Inflammatory macrophage treated with lipopolysaccharide for 1 hour (primary cell): ENCODE results near the gene SEC16A.

ENCODE experiments used
- DNase-seq, 2 donors: peaks; one replicate each; pipeline ENCODE4 v3.0.0-alpha.2; 2020 to 2022

The SEC16A gene

DNA sequence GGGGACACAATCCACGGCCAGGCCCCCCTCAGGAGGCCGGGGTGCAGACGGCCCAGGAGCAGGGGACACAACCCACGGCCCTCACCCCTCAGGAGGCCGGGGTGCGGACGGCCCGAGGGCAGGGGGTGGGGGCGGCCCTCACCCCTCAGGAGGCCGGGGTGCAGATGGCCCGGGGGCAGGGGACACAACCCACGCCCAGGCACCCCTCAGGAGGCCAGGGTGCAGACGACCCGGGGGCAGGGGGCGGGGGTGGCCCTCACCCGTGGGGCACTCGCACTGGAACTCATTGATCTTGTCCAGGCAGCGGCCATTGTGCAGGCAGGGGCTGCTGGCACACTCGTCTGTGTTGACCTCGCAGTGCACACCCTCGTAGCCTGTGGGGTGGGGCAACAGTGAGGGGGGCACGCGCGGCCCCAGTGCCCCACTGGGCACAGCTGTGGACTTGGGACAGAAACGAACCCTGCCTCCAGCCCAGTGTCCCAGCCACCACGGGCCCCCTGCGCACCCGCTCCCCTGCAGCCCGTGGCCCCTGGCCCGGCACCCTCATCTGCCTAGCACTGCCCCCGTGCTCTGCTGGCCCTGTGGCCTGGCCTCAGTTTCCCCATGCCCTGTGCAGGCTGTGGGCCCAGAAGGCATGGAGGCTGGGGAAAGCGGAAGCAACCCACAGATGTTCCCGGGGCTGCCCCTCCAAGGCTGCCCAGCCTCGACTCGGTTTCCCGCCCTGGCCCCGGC lies 34.3 kb upstream of the SEC16A start:
- no peak for DNase-seq

DNA sequence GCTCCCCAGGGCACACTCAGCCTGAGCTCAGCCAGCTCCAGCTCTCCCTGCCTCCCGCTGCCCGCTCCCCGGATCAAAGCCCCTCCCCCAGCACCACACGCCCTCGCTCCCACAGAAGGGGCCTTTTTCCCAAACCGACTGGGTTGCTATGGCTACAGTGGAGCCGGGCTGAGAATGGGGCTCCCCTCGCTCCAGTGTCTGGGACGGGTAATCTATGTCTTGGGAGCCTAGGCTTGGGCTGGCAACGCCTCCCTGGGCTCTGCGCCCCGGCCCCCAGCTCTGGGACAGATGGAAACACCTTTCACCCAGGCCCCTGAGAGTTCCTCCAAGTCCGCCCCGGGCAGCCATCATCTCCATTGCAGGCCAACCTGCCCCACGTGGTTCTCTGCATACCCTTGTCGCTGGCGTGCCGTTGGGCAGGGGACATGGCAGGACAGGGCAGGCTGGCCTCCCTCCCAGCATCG lies 33.4 kb upstream of the SEC16A start:
- DNase-seq: no peak

DNA sequence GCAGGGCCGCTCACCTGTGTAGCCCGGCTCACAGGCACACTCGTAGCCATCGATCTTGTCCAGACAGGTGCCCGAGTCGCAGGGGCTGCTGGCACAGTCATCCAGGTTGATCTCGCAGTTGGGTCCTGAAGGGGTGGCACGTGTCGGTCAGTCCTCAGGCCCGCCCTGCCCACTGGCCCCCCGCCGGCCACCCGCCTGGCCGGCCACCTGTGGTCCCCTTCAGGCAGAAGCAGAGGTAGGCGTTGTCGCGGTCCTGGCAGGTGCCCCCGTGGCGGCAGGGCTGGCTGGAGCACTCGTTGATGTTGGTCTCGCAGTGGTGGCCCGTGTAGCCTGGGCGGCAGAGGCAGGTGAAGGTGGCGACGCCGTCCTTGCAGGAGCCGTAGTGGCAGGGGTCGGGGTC lies 32.4 kb upstream of the SEC16A start:
- no peak for DNase-seq

DNA sequence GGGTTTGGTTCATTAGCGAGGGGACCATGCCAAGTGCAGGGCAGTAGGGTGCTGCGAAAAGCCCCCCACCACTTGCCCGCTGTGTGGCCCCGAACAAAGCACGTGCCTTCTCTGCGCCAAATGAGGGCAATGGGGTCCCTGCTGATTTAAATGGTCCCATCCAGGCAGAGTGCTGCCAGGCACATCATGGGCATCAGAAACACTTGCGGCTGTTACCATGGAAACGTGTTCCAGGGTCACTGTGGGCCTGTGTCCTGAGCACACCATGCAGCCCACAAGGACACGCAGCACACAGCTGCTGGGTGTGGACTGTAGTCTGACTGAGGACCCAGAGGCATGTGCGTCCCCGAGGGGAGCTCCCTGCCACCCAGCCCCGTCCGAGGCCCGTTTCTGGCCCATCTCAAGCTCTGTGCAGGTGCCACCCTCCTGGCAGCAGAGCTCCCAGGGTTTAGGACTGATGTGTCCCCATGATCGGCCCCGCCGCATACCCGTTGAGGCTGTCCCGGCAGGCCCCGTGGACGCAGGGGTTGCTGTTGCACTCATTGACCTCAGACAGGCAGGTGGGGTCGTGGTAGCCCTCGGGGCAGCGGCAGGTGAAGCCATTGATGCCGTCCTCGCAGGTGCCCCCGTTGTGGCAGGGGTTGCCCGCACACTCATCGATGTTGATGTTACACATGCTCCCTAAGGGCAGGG lies 31.3 kb upstream of the SEC16A start:
- DNase-seq: no peak

DNA sequence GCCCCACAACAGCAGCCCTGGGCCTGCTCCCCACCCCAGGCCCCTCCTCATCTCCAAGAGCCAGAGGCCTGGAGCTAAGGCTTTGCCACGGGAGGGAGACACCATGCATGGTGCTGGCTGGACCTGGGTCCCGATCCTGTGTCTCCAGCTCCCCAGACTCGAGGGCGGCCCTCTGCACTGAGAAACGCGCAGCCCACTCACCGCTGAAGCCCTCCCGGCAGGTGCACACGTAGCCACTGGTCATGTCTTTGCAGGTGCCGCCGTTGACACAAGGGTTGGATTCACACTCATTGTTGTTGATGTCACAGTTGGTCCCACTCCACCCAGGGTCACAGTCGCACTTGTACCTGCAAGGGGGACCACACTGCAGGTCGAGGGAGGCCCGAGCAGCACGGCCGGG lies 30.4 kb upstream of the SEC16A start:
- no peak for DNase-seq

DNA sequence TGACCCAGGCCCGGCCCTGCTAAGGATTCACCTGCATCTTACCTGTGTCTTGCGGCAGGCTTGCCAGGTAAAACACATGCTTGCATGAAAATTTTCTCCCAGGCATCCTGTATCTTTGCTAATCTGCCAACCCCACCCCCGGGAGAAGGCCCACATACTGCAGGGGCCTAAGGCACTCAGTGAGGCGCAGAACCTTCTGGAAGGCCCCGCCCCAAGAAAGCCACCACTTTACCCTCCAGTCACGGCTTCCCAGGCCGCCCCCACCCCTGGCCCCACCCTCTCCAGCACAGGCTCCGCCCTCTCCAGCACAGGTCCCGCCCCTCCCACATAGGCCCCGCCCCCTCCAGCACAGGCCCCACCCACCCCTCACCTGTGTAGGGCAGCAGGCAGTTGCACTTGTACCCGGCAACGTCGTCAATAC lies 29.8 kb upstream of the SEC16A start:
- peak in 1 of 2 donors; percentile 15 for DNase-seq

DNA sequence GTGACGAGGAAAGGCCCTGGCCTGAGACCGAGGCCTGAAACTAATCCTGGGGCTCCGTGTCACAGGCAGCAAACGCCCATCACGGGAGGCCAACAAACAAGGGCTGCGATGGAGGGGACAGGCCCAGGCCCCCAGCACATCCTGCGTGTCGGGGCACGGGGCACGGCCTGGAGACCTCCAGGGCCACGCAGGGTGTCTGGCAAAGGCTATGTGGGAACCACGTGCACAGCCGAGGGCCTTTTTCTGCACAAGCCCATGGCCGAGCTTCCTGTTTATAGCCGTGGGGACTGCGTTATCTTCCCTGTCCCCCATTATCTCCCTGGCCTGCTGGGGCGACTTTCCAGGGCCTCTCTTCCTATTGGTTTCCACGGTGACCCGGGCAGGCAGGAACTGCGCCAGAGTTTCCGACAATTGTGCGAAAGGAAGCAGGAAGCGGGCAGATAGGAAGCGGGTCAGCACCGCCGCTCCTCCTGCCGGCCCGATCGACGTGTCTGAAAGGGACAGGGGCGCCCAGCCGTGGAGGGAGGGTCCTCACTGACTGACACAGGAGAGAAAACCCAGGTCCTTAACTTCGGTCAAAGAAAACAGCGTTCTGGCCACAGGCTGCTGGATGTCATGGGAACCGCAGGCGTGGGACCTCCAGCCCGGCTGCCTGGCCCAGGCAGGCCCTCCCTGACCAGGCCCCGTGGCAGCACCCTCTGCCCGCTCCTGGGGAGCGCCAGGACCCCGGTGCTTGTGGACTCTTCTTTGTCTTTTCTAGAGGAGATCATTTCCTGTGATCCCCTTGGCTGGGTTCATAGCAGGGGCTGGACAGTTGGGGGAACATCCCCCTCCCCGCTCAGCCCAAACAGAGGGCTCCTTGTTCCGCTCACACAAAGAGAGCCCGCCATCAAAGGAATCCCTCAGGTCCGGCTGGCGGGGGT lies 29.1 kb upstream of the SEC16A start:
- no peak for DNase-seq

DNA sequence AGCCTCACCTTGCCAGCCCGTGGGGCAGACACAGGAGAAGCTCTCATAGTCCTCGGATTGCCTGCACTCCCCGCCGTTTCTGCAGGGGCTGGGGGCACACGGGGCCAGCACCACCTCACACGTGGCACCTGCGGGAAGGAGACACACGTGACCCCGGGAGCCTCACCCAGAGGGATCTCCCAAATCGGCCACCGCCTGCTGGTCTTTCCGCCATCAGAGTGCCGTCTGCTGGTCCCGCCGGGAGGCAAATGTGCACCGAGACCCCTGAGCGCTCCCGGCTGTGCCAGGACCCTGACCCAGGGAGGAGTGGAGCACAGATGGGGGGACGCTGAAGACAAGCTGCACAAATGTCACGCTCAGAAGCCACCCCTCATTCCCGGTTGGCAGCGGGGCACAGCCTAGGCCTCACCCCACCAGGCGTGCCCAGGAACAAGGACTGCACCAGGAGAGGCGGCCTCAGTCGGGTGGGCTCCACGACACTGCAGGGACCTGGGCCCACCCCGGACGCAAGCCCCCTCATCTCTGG lies 28.4 kb upstream of the SEC16A start:
- DNase-seq: no peak

DNA sequence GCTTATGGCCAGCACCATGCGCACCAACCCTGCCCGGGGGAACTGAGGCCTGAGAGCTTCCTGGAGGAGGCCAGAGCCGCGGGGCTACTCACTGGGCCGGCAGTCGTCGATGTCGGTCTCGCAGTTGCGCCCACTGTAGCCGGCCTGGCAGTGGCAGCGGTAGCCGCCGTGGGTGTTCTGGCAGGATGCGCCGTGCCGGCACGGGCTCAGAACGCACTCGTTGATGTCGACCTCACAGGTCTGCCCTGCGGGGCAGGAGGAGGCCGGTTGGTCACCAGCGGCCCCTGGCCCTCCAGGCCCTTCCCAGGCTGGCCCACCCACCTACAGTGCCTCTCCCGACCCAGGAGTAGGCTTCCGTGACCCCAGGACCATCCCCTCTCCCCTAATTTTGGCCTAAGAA lies 27.7 kb upstream of the SEC16A start:
- DNase-seq: no peak

DNA sequence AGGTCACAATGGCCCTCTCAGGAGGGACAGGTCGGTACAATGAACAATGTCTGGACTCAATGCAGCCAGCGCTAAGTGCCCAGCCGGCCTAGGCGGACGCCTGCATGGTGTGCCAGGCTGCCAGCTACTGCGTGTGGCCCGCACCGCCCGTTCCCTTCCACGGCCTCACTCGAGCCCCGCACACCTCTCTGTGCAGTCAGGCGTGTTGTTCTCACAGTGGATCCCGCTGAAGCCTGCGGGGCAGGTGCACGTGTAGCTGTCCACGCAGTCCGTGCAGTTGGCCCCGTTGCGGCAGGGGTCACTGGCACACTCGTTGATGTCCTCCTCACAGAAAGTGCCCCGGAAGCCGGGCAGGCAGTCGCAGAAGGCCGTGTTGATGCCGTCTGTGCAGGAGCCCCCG lies 26.7 kb upstream of the SEC16A start:
- no peak for DNase-seq

DNA sequence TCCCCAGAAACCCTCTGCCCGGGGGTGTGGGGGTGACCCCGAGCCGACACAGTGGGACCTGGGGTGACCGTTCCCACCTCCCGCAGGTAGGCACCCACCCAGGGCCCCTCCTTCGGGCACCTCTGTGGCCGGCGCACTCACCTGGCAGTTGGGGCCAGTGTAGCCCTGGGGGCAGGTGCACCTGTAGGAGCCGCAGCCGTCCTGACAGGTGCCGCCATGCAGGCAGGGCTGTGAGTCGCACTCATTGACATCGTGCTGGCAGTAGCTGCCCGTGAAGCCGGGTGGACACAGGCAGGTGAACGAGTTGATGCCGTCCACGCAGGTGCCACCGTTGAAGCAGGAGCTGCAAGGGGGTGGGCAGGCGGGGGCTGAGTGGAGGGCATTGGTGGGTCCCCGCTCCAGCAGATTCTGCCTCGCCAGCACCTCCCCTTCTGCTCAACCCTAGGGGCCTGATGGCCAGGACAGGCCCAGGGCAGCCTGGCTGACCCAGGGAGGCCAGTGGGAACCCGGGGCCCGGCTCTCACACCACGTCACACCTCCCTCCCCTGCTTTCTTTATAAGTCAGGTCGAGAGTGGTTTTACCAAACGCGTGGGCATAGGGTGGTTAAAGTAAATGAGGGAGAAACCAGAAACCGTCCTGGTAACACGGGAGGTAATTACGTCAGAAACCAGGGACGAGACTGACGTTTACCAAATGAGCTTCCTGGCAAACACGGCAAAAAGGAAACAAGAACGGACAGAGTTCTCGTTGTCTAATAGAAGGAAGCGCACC lies 26.1 kb upstream of the SEC16A start:
- DNase-seq: no peak

DNA sequence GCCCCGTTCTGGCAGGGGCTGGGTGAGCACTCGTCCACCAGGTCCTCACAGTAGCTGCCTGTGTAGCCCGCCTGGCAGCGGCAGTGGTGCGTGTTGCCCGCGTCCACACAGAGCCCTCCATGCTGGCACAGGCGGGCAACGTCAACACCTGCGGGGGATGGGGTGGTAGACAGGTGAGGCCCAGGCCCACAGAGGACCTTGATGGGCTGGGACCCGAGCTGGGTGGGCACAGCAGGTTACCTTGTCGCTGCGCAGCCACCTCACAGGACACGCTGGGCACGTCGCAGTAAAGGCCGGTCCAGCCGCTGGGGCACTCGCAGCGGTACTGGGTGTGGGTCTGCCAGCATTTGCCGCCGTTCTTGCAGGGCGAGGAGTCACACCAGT lies 25.1 kb upstream of the SEC16A start:
- DNase-seq: no peak

DNA sequence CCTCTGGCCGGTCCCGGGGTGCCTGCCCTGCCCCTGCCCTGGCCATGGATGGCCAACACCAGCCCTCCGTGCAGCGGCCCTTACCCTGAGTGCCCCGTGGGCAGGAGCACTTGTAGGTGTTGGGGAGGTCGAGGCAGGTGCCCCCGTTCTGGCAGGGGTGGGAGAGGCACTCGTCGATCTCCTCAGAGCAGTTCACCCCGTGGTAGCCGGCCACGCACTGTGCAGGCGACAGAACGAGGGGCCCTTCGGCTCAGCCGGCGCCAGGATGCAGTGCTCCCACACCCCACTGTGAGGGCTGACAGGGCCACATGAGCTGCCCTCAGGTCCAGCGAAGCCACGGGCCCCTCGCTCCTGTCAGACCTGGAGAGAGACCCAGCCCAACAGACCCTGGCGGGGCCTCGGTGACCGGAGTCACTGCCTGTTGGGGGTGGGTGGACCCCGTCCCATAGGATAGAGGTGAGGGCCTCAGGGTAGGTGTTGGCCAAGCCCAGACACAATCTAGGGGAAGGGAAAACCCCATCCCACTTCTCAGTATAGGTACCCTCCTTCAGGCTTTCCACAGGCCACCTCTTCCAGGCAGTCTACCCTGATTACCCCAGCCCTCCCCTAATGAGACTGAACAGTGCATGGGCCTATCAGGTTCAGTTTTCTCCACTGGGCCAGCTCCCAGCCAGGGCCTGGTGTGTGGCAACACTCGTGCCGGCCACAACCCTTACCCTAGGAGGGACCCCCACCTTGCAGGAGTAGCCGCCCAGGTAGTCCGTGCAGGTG lies 24.6 kb upstream of the SEC16A start:
- no peak for DNase-seq

DNA sequence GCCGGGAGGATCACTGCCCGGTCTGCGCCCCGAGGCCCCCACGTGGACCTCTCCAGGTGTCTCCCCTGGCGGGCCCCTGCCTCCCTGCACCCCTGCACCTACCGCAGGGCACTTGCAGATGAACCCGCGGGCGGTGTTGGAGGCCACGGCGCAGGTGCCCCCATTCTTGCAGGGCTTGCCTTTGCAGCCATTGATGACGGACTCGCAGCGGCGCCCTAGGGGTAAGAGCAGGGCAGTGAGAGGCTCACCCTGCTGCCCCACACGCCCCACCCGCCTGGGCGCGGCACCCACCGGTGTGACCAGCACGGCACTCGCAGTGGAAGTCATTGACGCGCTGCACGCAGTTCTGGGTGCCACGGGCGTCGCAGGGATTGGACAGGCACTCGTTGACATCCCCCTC lies 23.6 kb upstream of the SEC16A start:
- no peak for DNase-seq

DNA sequence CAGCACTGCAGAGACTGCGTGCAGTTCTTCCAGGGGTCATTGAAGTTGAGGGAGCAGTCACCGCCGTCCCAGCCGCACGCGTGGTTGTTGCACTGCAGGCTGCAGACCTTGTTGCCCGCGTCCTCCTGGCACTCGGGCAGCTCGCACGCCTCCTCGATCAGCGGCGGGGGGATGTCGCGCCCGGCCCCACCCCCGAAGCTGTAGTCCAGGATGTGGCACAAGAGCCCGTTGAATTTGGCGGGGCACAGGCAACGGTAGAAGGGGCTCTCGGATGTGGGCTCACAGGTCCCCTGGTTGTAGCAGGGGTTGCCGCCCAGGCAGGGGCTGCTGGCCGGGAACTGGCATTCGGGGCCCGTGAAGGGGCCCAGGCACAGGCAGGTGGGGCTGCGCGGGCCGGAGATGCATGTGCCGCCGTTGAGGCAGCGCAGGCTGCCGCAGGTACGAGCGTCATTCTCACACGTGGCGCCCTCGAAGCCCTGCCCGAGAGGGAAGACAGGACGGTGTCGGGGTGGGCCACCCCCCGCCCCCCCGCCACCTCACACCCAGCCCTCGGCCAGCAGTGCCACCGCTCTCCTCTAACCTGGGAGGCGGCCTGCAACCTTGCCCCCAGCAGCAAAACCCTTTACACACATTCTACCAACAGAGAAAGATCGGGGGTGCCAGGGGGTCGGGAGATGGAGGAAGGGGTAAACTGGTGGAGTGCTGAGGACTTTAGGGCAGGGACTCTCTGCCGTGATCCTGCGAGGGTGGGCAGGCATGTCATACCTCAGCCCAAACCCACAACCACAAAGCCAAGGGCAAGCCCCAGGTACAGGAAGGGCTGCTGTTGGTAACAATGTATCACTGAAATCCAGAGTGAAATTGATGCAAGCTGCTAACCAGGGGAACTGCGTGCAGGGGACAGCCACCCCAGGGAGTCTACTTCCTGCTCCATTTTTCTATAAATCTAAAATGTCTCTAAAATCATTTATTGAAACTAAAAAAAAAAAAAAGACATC lies 22.9 kb upstream of the SEC16A start:
- DNase-seq: no peak

DNA sequence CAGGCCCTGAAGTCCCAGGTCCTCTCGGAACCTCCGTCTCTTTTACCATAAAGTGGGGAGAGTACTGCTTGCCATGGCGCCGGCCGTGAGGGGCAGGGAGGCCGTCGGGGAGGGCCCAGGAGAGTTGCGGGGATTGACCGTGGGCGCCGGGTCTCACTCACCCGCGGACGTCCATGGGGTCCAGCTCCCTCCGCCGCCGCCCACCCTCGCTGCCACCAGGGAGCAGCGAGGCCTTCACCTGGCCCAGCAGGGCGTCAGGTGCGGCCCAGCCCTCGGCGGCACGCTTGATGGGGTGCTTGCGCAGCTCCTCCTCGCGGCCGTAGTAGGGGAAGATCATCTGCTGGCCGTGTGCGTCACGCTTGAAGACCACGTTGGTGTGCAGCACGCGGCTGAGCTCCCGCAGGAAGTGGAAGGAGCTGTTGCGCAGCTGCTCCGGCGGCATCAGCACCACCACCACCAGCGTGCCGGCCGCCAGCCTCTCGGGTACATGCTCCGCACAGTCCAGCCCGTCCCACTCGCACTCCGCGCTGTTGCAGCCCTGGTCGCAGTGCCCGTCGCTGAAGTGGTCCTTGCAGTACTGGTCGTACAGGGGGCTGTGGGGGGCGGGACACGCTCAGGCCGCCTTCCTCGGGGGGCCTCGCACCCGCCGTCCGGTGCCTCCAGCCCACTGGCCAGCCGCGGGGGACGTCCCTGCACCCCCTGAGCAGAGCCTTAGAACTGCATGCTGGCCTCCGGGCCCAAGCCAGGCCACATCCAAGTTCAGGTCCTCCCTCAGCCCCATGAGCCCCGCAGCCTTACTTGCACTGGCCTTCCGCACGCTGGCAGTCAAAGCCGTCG lies 21.9 kb upstream of the SEC16A start:
- no peak for DNase-seq

DNA sequence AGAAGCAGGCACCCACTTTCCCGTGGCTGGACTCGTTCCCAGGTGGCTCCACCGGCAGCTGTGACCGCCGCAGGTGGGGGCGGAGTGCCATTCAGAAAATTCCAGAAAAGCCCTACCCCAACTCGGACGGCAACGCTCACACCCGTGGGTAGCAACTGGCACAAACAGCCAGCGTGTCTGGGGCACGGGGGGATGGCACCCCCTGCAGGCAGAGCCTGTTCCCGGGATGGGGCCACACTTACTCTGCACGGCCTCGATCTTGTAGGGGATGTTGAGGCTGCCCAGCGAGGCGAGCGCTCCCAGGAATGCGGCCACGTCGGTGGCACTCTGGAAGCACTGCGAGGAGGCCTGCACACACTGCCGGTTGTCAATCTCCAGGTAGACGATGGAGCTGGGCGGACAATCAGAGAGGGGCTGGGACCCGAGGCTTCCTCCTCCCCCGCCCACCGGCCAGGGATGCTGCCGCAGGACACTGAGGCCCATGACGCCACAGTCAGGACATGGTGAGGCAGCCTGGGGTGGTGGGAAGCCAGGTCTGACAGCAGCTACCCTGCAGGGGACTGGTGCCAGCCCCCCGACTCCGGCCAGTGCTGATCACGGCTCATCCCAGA lies 20.2 kb upstream of the SEC16A start:
- DNase-seq: no peak

DNA sequence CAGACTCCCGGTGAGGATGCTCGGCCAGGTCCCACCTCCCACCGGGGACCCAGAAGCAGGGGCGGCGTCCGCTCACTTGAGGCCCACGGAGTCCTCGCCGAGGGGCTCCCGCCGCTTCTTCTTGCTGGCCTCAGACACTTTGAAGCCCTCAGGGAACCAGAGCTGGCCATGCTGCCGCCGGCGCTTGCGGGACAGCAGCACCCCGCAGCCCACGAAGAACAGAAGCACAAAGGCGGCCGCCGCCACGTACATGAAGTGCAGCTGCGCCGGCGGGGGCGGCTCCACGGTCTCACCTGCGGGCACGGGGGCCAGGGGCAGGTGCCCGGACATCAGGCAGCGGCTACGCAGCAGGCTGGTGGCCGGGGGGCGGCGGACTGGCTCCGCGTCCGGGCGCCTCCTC lies 19.4 kb upstream of the SEC16A start:
- no peak for DNase-seq

DNA sequence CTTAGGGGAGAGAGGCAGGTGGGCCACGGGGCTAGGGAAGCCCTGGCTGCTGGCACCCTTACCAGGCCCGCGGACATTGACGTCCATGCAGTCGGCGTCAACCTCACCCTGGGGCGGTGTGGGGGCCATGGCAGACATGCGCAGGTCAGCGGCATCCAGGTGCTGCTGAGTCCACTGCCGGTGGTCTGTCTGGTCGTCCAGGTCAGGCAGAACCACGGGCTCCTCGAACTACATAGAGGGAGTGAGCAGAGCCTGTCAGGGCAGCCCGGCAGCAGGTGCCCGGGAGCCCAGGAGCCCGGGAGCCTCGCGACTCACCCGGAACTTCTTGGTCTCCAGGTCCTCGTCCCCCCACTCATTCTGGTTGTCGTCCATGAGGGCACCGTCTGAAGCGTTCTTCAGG lies 18.8 kb upstream of the SEC16A start:
- DNase-seq: no peak
